HepG2 (cell line): ENCODE results near the gene MCM3AP. TPM values are rescaled to one million over a fixed set of nuclear protein-coding genes. Genes with fewer than 3 reads are reported as not detected.

Experiments
- ATAC-seq: fragments of 200-7000 bp; cut with Tn5 transposase; 3 replicates; pipeline ENCODE4 v1.9.1; 2020; ENCODE audit warnings: mild to moderate bottlenecking, moderate library complexity
- BruUV-seq: library from RNA; stranded (reverse); fragments of 400-500 nt; replicated peaks from 2 replicates; lab custom pipeline; 2021; lab: Mats Ljungman, UMichigan
- CTCF ChIA-PET: fragments of 300-600 bp; formaldehyde crosslinking; extraction: SDS; loops from one replicate; lab custom pipeline; 2021; ENCODE audit warnings: low total read pairs, inconsistent platforms, low intra/inter-chr PET ratio; lab: Yijun Ruan, JAX
- POLR2A ChIA-PET: fragments of 350-600 bp; sonication (Branson Sonifier 250); formaldehyde crosslinking; loops from one replicate; lab custom pipeline; 2020; ENCODE audit warnings: antibody characterized with exemption, inconsistent platforms; lab: Yijun Ruan, JAX
- DNase-seq: peaks from one replicate; pipeline ENCODE4 v3.0.0-alpha.2; 2015; ENCODE audit warnings: low spot score
- FAIRE-seq: peaks from 3 replicates; lab custom pipeline; 2011; peaks lifted over from hg19 to GRCh38; lab: Jason Lieb, UNC
- H2AFZ ChIP-seq: one replicate; pipeline ENCODE4 v1.6.1; 2011; ENCODE audit warnings: low read length, inconsistent platforms
- H3K27ac ChIP-seq: fragments of 300-600 bp; 3 replicates; pipeline ENCODE4 v1.8.0; 2011; ENCODE audit warnings: mixed run types, mild to moderate bottlenecking, mixed read lengths, low read length, inconsistent platforms; ENCODE audit not compliant: insufficient read depth; ENCODE audit errors: extremely low read length
- H3K27me3 ChIP-seq, 2 experiments: fragments of 200-600 bp in 1 of 2; 2 replicates in 1 of 2; 3 replicates in 1 of 2; pipeline versions ENCODE4 v1.6.0 to v1.8.0; 2011; ENCODE audit warnings: low read length in 2 of 2, mild to moderate bottlenecking in 2 of 2, moderate library complexity in 2 of 2, inconsistent platforms in 1 of 2; ENCODE audit not compliant: insufficient read depth in 2 of 2, control insufficient read depth in 1 of 2
- H3K36me3 ChIP-seq, 2 experiments: fragments of 200-600 bp in 1 of 2; replicated peaks in 1 of 2; 2 replicates in 1 of 2; 3 replicates in 1 of 2; pipeline versions ENCODE4 v1.5.1 to v1.8.0; 2011; ENCODE audit warnings: low read length in 2 of 2, inconsistent platforms in 1 of 2; ENCODE audit not compliant: insufficient read depth in 2 of 2, control insufficient read depth in 1 of 2
- H3K4me1 ChIP-seq: 2 replicates; pipeline ENCODE4 v1.5.1; 2012; ENCODE audit warnings: low read length, inconsistent platforms; ENCODE audit not compliant: insufficient read depth
- H3K4me2 ChIP-seq: 2 replicates; pipeline ENCODE4 v1.6.0; 2011; ENCODE audit warnings: low read depth, low read length, inconsistent platforms
- H3K4me3 ChIP-seq, 3 experiments: fragments of 200-600 bp in 1 of 3; sonication (generic), shearing (Covaris generic) in 1 of 3; replicated peaks in 1 of 3; 2 replicates each; pipeline ENCODE4 v1.5.1; 2011 to 2016; ENCODE audit warnings: low read length in 3 of 3, inconsistent platforms in 2 of 3, low read depth in 2 of 3, mild to moderate bottlenecking in 2 of 3, control low read depth in 1 of 3, mixed read lengths in 1 of 3; ENCODE audit not compliant: insufficient read depth in 1 of 3
- H3K79me2 ChIP-seq: one replicate; pipeline ENCODE4 v1.6.1; 2011; ENCODE audit warnings: low read length, inconsistent platforms; ENCODE audit not compliant: insufficient read depth
- H3K9ac ChIP-seq: 2 replicates; pipeline ENCODE4 v1.6.0; 2011; ENCODE audit warnings: mild to moderate bottlenecking, low read depth, low read length, inconsistent platforms; ENCODE audit not compliant: insufficient read depth
- H3K9me3 ChIP-seq: 2 replicates; pipeline ENCODE4 v1.5.1; 2012; ENCODE audit warnings: mild to moderate bottlenecking, low read length
- H4K20me1 ChIP-seq: 2 replicates; pipeline ENCODE4 v1.6.0; 2011; ENCODE audit warnings: inconsistent platforms, mild to moderate bottlenecking, low read length, moderate library complexity; ENCODE audit not compliant: insufficient read depth
- CBX1 ChIP-seq: IDR thresholded peaks from one replicate; pipeline ENCODE4 v1.6.1; 2016; ENCODE audit warnings: antibody characterized with exemption, low read depth
- HMG20A ChIP-seq: IDR thresholded peaks from 2 replicates; pipeline ENCODE4 v1.6.1; 2016; ENCODE audit warnings: borderline replicate concordance
- HNRNPLL ChIP-seq: fragments of 200-400 bp; formaldehyde crosslinking; IDR thresholded peaks from 2 replicates; pipeline ENCODE4 v1.6.1; 2017; ENCODE audit warnings: mild to moderate bottlenecking, low read depth, low read length; ENCODE audit not compliant: poor library complexity, severe bottlenecking
- POLR2AphosphoS5 ChIP-seq: IDR thresholded peaks from 2 replicates; pipeline ENCODE4 v1.6.1; 2012; ENCODE audit warnings: low read depth, low read length
- RNF2 ChIP-seq: fragments of 450-650 bp; conservative IDR thresholded peaks from 2 replicates; pipeline ENCODE4 v1.6.1; 2016; ENCODE audit warnings: low read depth
- SNAI1 ChIP-seq: sonication (generic); formaldehyde crosslinking; IDR thresholded peaks from 2 replicates; pipeline ENCODE4 v1.5.0; 2020; ENCODE audit warnings: mild to moderate bottlenecking, missing genetic modification reagents, borderline replicate concordance
- TAF15 ChIP-seq: fragments of 200-400 bp; formaldehyde crosslinking; IDR thresholded peaks from one replicate; pipeline ENCODE4 v1.6.1; 2018; ENCODE audit warnings: mild to moderate bottlenecking, low read depth, low read length; ENCODE audit not compliant: poor library complexity, severe bottlenecking
- TCF7L2 ChIP-seq: IDR thresholded peaks from 2 replicates; pipeline ENCODE4 v1.6.1; 2011; ENCODE audit warnings: mild to moderate bottlenecking, low read depth, low read length, moderate library complexity
- ZNF17 ChIP-seq: sonication (generic); formaldehyde crosslinking; IDR thresholded peaks from 2 replicates; pipeline ENCODE4 v1.5.0; 2020; ENCODE audit warnings: mild to moderate bottlenecking, missing genetic modification reagents
- ZNF333 ChIP-seq: sonication (generic); formaldehyde crosslinking; IDR thresholded peaks from 2 replicates; pipeline ENCODE4 v1.4.0; 2020; ENCODE audit warnings: mild to moderate bottlenecking, missing genetic modification reagents, borderline replicate concordance
- ZNF337 ChIP-seq: sonication (generic); formaldehyde crosslinking; IDR thresholded peaks from 2 replicates; pipeline ENCODE4 v1.5.1; 2020; ENCODE audit warnings: missing genetic modification reagents, low read depth, mild to moderate bottlenecking, borderline replicate concordance
- ZNF550 ChIP-seq: sonication (generic); formaldehyde crosslinking; IDR thresholded peaks from 2 replicates; pipeline ENCODE4 v1.4.0; 2020; ENCODE audit warnings: mild to moderate bottlenecking, missing genetic modification reagents, borderline replicate concordance
- WGBS: methylation state at CpG from one replicate; pipeline ENCODE4 v1.1.6; 2017; ENCODE audit warnings: low lambda C conversion rate; 5-methylcytosine and 5-hydroxymethylcytosine counted together
- in situ Hi-C: cut with HindIII; loops from 2 replicates; pipeline ENCODE4 v1.10.0; 2017; ENCODE audit warnings: low pct_unique_long_range_greater_than_20kb; ENCODE audit not compliant: extremely low pct_ligation_motif_present
- intact Hi-C: fragments of 100-400 bp; cut with micrococcal nuclease; formaldehyde crosslinking; loops from one replicate; pipeline ENCODE4 v1.10.0; 2022; ENCODE audit not compliant: unreplicated experiment
- polyA plus RNA-seq, 8 experiments: library from polyadenylated mRNA; depleted of rRNA in 3 of 8; stranded (reverse) in 7 of 8; unstranded in 1 of 8; fragments of >200 nt; fragmentation: Illumina TruSeq in 4 of 8; extraction: Trizol in 4 of 8; gene quantifications; 2 replicates each; pipeline versions ENCODE4 v1.2.1 to v1.2.3, GENCODE V29; 2011 to 2016; ENCODE audit warnings: low read depth in 4 of 8, missing spikeins in 1 of 8, mixed read lengths in 1 of 8; ENCODE audit not compliant: insufficient read depth in 1 of 8
- total RNA-seq, 5 experiments: library from RNA; depleted of rRNA; stranded (reverse); fragments of >200 nt; fragmentation: Illumina TruSeq; extraction: Trizol; gene quantifications; 2 replicates each; pipeline ENCODE4 v1.2.3, GENCODE V29; 2016; ENCODE audit warnings: low read depth in 1 of 5
- TF ChIP-seq, protein P1 (sequence below): sonication (generic); formaldehyde crosslinking; IDR thresholded peaks from 2 replicates; pipeline ENCODE4 v1.5.0; 2020; ENCODE audit warnings: mild to moderate bottlenecking, missing genetic modification reagents, borderline replicate concordance
- TF ChIP-seq, protein P2 (sequence below): sonication (generic); formaldehyde crosslinking; conservative IDR thresholded peaks from 2 replicates; pipeline ENCODE4 v1.8.0; 2022; ENCODE audit warnings: missing genetic modification reagents
- TF ChIP-seq, protein P3 (sequence below): sonication (generic); formaldehyde crosslinking; IDR thresholded peaks from 2 replicates; pipeline ENCODE4 v1.4.0; 2020; ENCODE audit warnings: missing genetic modification reagents

MCM3AP gene
- total and polyA plus RNA-seq, 2 of the 13 experiments (the other 11 are each of a cell fraction or from before 2014, with no cell fraction given), result 27.0 to 54.7 TPM

DNA sequence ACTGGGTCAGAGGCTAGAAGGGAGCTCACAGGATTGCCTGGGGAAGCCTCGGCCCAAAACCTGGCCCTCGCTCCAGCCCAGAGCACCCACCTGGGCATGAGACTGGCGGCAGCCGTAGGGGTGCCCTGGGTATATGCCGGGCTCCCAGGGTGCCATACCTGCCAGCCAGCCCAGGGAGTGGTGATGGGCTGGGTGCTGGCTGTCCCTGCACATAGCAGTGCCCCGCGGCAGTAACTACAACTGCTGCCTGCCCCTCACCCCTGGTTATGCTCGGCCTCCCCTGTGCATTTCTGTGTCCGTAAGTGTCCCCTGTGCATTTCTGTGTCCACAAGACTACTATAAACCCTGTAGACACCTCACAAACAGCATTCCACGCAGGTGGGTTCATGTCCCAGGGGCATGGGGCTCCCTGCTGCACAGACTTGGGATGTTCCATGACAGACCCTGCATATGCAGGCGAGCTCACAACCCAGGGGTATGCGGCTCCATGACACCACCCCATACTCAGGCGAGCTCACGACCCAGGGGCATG is 95.4 kb downstream of the MCM3AP start:
- Histone ChIP-seq H3K4me1 (peaks cover 31% of the 10 kb centered on the region), H3K9ac (no peak overlapping the region), H2AFZ (no peak overlapping the region), H3K36me3 (peaks cover 12 to 47% of the 10 kb centered on the region in 2 experiments), H3K9me3 (no peaks in the 10 kb centered on the region), H3K4me3 (no peak overlapping the region)
- POLR2A ChIA-PET, result interaction anchor here (0.6 kb wide), 1 partner anchor 106 kb away, joined by 3 read pairs; no protein-coding TSS in a partner anchor
- intact Hi-C loops, result loop anchor here (10.0 kb wide), 1 partner anchor 215 kb away; no protein-coding TSS in a partner anchor
- WGBS, result 100% methylated on average over 1 of the region's 14 CpGs
- BruUV-seq, result no TSS peak
- TF ChIP-seq CBX1 (no peak), TCF7L2 (no peak), ZNF337 (CRISPR knock-in tag) (no peak), HMG20A (CRISPR knock-in tag) (no peak), ZNF333 (CRISPR knock-in tag) (no peak), ZNF17 (CRISPR knock-in tag) (no peak), POLR2AphosphoS5 (no peak), HNRNPLL (no peak), RNF2 (no peak), TAF15 (no peak), SNAI1 (CRISPR knock-in tag) (no peak), ZNF550 (no peak)
- TF ChIP-seq, protein P1, sequence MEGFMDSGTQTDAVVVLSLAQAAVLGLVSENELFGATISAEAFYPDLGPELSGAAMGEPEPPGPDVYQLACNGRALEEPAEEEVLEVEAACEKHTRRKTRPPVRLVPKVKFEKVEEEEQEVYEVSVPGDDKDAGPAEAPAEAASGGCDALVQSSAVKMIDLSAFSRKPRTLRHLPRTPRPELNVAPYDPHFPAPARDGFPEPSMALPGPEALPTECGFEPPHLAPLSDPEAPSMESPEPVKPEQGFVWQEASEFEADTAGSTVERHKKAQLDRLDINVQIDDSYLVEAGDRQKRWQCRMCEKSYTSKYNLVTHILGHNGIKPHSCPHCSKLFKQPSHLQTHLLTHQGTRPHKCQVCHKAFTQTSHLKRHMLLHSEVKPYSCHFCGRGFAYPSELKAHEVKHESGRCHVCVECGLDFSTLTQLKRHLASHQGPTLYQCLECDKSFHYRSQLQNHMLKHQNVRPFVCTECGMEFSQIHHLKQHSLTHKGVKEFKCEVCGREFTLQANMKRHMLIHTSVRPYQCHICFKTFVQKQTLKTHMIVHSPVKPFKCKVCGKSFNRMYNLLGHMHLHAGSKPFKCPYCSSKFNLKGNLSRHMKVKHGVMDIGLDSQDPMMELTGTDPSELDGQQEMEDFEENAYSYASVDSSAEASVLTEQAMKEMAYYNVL, result no peak
- TF ChIP-seq, protein P2, sequence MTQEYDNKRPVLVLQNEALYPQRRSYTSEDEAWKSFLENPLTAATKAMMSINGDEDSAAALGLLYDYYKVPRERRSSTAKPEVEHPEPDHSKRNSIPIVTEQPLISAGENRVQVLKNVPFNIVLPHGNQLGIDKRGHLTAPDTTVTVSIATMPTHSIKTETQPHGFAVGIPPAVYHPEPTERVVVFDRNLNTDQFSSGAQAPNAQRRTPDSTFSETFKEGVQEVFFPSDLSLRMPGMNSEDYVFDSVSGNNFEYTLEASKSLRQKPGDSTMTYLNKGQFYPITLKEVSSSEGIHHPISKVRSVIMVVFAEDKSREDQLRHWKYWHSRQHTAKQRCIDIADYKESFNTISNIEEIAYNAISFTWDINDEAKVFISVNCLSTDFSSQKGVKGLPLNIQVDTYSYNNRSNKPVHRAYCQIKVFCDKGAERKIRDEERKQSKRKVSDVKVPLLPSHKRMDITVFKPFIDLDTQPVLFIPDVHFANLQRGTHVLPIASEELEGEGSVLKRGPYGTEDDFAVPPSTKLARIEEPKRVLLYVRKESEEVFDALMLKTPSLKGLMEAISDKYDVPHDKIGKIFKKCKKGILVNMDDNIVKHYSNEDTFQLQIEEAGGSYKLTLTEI (CRISPR knock-in tag), result no peak
- TF ChIP-seq, protein P3, sequence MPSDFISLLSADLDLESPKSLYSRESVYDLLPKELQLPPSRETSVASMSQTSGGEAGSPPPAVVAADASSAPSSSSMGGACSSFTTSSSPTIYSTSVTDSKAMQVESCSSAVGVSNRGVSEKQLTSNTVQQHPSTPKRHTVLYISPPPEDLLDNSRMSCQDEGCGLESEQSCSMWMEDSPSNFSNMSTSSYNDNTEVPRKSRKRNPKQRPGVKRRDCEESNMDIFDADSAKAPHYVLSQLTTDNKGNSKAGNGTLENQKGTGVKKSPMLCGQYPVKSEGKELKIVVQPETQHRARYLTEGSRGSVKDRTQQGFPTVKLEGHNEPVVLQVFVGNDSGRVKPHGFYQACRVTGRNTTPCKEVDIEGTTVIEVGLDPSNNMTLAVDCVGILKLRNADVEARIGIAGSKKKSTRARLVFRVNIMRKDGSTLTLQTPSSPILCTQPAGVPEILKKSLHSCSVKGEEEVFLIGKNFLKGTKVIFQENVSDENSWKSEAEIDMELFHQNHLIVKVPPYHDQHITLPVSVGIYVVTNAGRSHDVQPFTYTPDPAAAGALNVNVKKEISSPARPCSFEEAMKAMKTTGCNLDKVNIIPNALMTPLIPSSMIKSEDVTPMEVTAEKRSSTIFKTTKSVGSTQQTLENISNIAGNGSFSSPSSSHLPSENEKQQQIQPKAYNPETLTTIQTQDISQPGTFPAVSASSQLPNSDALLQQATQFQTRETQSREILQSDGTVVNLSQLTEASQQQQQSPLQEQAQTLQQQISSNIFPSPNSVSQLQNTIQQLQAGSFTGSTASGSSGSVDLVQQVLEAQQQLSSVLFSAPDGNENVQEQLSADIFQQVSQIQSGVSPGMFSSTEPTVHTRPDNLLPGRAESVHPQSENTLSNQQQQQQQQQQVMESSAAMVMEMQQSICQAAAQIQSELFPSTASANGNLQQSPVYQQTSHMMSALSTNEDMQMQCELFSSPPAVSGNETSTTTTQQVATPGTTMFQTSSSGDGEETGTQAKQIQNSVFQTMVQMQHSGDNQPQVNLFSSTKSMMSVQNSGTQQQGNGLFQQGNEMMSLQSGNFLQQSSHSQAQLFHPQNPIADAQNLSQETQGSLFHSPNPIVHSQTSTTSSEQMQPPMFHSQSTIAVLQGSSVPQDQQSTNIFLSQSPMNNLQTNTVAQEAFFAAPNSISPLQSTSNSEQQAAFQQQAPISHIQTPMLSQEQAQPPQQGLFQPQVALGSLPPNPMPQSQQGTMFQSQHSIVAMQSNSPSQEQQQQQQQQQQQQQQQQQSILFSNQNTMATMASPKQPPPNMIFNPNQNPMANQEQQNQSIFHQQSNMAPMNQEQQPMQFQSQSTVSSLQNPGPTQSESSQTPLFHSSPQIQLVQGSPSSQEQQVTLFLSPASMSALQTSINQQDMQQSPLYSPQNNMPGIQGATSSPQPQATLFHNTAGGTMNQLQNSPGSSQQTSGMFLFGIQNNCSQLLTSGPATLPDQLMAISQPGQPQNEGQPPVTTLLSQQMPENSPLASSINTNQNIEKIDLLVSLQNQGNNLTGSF (CRISPR knock-in tag), result no peak
- TF ChIP-seq, all 625 proteins: peak for 0
- no peak overlapping the region for H3K27ac ChIP-seq
- no peak for FAIRE-seq
- H4K20me1 ChIP-seq, result no peaks in the 10 kb centered on the region
- CTCF ChIA-PET, result no interaction called here
- no peak overlapping the region for H3K4me2 ChIP-seq
- no peaks in the 10 kb centered on the region for H3K79me2 ChIP-seq
- in situ Hi-C loops, result no loop called here
- H3K27me3 ChIP-seq, result no peaks in the 10 kb centered on the region
- DNase-seq, result no peak
- ATAC-seq, result peak; percentile 11
